Activated T-cell treated with anti-CD3 and anti-CD28 coated beads for 4 hours (primary cell): ENCODE data around the gene CAB39.

Source experiments
- DNase-seq: peaks from one replicate; pipeline ENCODE4 v3.0.0-alpha.2; 2020

CAB39 gene

DNA sequence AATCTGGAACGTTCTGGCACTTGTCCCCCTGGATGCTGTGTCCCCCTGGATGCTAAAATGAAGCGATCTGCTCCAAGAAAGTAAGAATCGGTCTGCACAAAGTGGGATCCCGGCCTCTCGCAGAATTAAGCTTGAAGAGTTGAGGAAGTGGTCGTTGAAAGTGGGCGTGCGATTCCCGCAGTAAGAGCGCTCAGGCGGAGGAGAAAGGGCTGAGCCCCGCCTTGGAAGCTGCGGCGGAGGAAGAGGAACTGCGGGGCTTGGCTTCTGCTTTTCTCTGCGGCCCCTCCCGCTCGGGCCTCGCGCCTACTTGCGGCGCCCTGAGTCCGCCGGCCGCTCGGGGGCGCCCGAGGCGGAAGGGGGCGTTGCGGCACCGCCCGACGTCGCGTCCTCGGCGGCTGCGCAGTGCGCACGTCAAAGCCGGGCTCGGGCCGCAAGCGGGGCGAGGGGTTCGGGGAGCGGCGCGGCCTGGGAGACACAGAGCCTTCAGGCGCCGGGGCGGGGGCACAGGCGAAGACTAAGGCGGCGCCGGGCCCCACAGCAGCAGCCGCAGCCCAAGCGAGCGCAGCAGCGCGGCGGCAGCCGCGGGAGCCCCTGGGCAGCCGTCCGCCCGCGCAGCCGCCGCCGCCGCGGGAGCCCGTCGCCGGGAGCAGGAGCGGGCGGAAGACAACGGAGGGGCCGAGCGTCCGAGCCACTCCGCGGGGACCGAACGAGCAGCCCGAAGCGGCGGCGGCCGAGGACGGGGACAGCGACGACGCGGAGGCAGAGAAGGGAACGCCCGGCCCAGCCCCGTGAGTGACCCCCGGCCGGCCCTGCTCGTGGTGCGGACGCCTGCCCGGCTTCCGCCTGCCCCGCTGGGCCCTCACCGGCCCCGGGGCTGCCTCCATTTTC lies at the start of gene CAB39:
Gene CAB39 (plus strand): TSS at position 400 of the 888 bp plus-strand sequence. CDS start 47,160 bp downstream, outside the sequence.
- peak; percentile 76 for DNase-seq

DNA sequence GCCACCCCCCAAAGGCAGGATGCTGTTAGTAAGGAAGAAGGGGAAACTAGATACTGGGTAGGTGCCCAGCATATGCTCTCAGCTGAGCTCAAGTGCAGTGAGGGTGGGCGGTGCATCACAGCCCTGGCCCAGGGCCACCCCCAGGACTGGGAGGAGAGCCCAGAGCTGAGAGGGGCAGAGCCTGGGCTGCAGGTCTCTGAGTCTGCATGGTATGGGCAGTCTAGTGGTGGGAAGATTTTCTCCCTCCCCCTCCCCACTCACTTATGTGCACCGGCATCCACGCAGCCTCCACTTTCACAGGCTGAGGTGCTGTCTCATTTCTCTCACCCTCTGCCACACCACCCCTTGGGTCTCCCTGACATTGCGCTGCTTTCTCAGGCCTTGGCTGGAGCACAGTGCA lies 48.5 kb upstream of the CAB39 start:
- DNase-seq = no peak

DNA sequence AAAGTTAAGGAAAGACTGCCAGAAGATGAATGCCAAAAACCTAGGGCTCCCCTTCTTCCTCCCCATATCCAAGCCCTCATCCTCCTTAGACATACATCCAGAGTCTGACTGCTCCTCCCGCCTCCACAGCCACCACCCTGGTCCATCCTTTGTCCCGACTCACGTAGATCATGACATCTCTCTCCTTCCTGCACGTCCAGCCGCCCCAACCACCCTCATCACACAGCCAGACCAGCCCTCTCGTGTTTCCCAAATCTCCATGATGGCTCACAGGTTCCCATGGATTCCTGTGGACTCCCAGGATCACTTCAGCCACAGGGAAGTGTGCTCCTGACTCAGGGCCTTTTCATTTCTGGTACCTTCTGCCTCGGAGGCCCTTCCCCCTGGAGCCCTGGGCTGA lies 47.8 kb upstream of the CAB39 start:
- DNase-seq = no peak

DNA sequence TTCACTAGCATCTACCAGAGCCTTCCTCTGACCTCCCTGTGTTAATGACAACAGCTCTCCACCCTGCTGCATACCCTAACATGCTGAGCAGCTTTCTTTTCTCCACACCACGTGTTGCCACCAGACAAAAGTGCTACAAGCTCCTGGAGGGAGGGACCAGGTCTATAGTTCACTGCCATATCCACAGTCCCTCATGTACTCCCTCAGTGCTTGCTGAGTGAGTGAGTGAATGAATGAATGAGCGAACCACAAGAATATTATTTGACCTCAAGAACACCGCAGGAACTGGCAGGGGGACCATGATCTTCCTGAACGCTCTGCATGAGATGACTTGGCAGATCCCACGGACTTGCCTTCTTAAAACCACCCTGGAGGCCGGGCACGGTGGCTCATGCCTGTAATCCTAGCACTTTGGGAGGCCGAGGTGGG lies 47.4 kb upstream of the CAB39 start:
- DNase-seq = no peak

- DNase-seq = no peak
Measured at GRCh38 chr2:230666446-230666845, 46.2 kb upstream of the CAB39 start.

DNA sequence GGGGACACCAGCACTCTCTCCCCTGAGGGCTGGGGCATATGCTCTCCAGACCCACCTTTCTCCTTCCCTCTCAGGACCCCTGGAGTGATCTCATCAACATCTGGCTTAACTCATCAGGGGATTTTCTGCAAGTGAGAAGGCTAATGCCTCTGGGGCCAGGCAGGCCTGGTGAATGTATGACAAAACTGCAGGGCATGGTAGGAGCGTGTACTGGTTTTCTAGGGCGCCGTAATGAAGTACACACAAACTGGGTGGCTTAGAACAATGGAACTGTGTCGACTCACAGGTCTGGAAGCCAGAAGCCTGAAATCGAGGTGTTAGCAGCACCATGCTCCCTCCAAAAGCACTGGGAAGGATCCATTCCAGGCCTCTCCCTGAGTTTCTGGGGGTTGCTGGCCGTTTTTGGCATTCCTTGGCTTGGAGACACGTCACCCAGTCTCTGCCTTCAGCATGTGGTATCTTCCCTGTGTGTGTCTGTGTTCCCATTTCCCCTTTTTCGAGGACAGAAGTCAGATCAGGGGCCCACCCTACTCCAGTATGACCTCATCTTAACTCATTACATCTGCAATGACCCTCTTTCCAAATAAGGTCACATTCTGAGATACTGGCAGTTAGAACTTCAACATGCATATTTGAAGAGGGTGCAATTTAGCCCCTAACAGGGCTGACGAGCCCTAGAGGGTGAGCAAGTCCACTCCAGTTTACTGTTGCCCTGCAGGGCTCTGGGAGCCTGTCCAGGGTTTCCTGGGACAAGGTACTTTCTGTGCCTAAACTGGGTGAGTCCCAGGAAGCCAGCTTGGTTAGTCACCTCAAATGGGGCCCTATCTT lies 45.5 kb upstream of the CAB39 start:
- no peak for DNase-seq

DNA sequence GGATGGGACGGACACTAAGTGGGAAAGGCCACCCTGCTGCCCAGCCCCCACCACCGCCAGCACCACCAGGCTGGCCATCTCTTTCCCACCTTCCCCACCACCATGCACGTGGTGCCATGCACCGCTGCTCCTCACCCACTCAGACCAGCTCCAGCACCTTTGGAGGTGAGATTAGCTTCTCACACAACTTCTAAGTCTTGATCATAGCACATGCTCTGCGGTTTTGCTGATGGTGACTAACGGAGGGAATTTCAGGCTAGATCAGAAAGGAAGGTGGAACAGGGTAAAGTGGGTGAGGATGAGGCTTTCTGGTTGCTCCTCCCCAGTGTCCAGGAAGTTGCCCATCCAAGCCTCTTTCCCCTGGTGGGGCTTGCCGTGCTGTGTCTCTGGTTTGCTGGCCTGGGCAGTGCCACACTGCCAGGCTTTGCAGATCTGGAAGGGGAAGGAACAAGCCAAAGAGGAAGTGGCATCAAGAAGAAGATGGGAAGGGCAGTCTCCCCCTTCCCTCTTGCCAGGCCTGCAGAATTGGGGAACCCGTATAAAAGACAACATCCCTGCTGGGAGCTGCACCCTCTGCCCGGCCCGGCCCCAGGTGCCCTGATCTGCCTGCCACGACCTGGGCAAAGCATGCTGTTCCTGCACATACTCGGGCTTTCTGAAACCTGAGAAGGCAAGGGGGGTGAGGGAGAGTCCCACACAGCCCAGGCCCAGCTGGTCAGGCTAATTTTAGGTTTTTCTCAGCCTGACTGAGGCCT lies 44.3 kb upstream of the CAB39 start:
- DNase-seq = no peak

DNA sequence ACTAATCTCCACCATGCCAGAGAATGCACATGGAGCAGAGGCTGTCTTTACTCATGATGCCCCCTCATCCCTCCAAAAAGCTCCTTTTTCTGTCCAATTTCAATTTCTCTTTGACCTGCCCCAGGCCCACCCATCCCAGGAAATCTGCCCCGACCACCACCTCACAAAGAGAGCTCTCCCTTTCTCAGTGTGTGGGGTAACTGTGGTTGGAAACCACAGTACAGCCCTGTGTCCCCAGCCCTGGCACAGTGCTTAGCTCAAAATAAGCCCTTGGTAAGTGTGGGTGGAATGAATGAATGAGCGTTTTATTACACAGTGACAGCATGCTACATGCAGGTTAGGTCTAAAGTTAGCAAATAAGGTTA lies 43.7 kb upstream of the CAB39 start:
- DNase-seq = no peak

DNA sequence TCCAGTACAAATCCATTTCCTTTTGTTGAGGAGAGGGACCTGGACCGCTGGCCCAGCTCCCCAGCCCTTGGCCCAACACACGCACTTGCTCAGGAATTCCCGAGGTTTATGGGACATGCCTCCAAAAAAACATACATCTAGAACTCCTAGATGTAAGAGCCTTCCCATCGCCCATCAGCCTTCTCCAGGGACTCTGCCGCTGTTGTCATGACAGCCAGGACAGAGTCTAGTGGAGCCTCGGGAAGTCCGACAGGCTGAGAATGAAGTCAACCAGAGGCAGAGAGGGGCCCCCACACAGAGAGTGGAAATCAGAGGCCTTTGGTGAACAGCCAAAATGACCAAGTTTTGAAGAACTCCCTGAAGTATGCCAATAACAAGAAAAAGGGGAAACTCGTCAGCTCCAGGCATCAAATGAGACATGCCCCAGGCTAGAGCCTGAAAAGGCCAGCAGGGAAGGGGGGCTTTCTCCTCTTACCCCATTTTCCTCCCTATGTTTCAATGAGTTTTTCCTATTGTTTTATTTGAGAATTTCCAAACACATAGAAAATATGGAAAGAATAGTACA lies 43.2 kb upstream of the CAB39 start:
- DNase-seq = no peak

- DNase-seq = no peak
Measured at GRCh38 chr2:230671117-230671516, 41.5 kb upstream of the CAB39 start.

DNA sequence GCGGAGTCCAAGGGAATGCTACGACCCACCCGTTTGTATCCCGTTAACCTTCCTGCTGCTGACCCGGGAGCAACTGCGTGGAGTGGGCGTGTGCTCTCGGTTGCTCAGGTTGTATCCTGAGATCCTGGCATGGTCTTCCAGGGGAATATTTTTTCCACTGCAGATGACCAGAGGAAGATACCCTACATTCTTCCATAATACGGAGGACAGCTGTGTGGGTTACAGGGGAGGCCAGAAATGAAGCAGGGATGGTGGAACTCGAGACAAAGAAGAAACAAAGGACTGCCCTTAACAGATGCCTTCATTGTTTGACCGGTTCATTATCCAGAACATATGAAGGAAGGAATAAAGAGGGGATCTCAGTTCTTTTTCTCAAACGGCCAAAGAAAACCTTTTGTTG lies 39.8 kb upstream of the CAB39 start:
- no peak for DNase-seq

DNA sequence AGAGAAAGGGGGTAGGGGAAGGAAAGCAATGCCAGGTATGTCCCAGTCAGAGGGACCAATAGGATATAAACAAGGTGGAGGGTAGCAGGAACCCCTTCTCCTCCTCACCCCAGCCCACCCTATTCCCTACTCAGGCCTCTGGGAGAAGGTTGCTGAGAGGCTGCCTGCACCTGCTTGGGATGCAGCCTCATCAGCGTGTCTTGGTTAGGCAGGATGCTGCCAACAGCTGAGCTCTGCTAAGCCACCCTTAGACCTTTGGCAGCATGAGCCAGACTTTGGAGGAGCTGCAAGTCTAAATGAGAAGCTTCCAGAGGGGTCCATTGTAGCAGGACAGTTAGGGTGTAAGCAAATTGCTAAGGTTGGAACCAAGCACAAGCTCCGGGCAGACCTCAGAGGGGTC lies 38.2 kb upstream of the CAB39 start:
- DNase-seq = no peak

- no peak for DNase-seq
Measured at GRCh38 chr2:230674966-230675672, 37.5 kb upstream of the CAB39 start.

DNA sequence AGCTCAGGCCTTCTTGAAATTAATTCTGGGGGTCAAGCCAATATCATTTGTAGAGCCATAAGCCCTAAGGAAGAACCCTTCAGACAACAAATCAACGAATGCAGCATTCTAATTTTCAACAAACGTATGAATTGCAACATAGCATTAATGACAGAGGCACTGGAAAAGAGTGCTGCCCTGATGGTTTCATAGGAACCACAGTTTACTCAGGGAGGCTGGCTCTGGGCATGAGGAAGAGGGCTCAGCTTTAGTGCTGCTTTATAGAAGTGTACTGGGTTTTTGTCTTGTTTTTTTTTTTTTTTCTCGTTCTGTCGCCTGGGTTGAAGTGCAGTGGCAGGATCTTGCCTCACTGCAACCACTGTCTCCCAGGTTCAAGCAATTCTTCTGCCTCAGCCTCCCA lies 36.1 kb upstream of the CAB39 start:
- no peak for DNase-seq

DNA sequence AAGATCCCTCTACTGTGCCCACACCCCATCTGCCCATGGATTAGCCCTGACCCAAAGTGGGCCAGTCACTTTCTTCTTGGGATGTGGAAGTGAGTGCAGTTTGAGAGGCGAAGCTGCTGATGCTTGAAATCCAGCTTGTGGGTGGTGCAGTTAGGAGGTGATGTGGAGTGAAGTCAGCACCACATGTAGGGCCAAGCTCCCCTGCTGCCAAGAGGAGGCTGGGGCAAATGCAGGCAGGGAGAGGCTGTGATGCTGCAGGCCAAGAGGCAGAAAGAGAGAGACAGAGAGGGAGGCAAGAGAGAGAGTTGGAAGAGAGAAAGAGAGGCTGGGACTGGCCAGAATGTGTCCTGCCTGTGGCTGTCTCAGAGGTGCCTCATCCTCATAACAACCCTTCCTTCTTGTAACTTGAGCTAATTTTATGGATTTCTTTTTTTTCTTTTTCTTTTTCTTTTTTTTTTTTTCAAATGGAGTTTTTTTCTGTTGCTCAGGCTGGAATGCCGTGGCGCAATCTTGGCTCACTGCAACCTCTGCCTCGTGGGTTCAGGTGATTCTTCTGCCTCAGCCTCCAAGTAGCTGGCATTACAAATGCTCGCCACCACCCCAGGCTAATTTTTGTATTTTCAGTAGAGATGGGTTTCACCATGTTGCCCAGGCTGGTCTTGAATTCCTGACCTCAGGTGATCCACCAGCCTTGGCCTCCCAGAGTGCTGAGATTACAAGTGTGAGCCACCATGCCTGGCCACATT lies 35.3 kb upstream of the CAB39 start:
- DNase-seq = no peak

GRCh38 chr2:230678018-230678417 lies 34.6 kb upstream of the CAB39 start:
- no peak for DNase-seq

- no peak for DNase-seq
Measured at GRCh38 chr2:230678451-230678850, 34.2 kb upstream of the CAB39 start.

GRCh38 chr2:230680463-230681170 lies 32.0 kb upstream of the CAB39 start:
- no peak for DNase-seq

DNA sequence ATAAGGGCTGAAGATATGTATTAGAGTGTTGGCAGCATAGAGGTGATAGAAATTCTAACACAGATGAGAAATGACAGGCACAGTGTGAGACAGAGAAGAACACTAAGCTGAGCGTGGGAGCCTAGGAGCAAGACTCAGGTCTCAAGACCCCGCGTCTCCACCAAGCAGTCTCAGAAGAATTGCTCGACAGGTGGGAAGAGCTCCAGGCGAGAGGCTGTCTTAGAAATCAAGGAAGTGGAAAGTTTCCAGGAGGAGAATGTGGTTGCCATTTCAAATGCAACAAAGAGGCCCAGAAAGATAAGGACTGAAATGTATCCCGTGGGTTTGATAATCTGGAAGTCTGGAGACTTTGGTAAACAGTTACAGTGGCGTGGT lies 31.5 kb upstream of the CAB39 start:
- DNase-seq = no peak

DNA sequence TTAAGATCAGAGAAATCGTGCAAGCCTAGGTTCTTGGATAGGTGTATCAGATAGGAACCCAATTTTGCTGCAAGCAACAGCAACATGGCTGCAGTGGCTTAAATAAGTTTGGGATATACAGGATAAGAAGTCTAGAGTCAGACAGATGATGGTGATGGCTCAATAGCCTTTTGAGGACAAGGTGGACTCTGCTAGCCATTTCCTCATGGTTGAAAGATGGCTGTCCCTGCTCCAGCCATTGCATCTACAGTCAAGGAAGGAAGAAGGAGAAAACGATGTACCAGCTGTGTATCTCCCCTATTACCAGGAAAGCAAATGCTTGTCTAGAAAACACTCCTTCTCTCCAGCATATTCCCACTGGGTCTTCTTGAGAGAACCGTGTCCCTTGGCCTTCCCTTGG lies 30.1 kb upstream of the CAB39 start:
- DNase-seq = no peak
